Stimulated activated CD4-positive, alpha-beta T cell treated with anti-CD3 and anti-CD28 coated beads, Interleukin-1b, Interleukin-23, amount 100 ng/mL, for 4 hours (primary cell): ENCODE measurements around the gene SEC63.
"Not testable (repeated sequence)": the region's sequence is repeated elsewhere in the genome, so short reads cannot be mapped to it uniquely, and the experiment has no call there.

Experiments used
- DNase-seq, 2 donors: peaks; one replicate each; pipeline ENCODE4 v3.0.0-alpha.2; 2020; ENCODE audit warnings: low read depth in 2 of 2

Gene SEC63

GRCh38 chr6:107931894-107932293 lies 26.1 kb downstream of the SEC63 start:
- no peak for DNase-seq

GRCh38 chr6:107928984-107929383 lies 29.0 kb downstream of the SEC63 start:
- no peak for DNase-seq

- DNase-seq = not testable (repeated sequence)
Observed at GRCh38 chr6:107926697-107927544, 31.1 kb downstream of the SEC63 start.

GRCh38 chr6:107917451-107918375 lies 40.3 kb downstream of the SEC63 start:
- no peak for DNase-seq

GRCh38 chr6:107916961-107917360 lies 41.0 kb downstream of the SEC63 start:
- DNase-seq = not testable (repeated sequence)

GRCh38 chr6:107911692-107912091 lies 46.3 kb downstream of the SEC63 start:
- no peak for DNase-seq

GRCh38 chr6:107894809-107895396 lies 63.1 kb downstream of the SEC63 start:
- DNase-seq = no peak

- not testable (repeated sequence) for DNase-seq
Observed at GRCh38 chr6:107890431-107890830, 67.6 kb downstream of the SEC63 start.

GRCh38 chr6:107885950-107886349 lies 72.1 kb downstream of the SEC63 start:
- not testable (repeated sequence) for DNase-seq

GRCh38 chr6:107879941-107880340 lies 78.1 kb downstream of the SEC63 start:
- no peak for DNase-seq

GRCh38 chr6:107877968-107878367 lies 80.0 kb downstream of the SEC63 start:
- DNase-seq = no peak

GRCh38 chr6:107871976-107872375 lies 86.0 kb downstream of the SEC63 start:
- no peak for DNase-seq

GRCh38 chr6:107871512-107871911 lies 86.5 kb downstream of the SEC63 start:
- not testable (repeated sequence) for DNase-seq

- no peak for DNase-seq
Observed at GRCh38 chr6:107871016-107871415, 87.0 kb downstream of the SEC63 start.

- DNase-seq = no peak
Observed at GRCh38 chr6:107870381-107870780, 87.6 kb downstream of the SEC63 start.

GRCh38 chr6:107869871-107870270 lies 88.1 kb downstream of the SEC63 start:
- DNase-seq = no peak

- DNase-seq = no peak
Observed at GRCh38 chr6:107868867-107869611, 89.0 kb downstream of the SEC63 start.

GRCh38 chr6:107867302-107867615 lies 90.7 kb downstream of the SEC63 start:
- no peak for DNase-seq

GRCh38 chr6:107866606-107867301 lies 91.3 kb downstream of the SEC63 start:
- no peak for DNase-seq

GRCh38 chr6:107864226-107865127 lies 93.5 kb downstream of the SEC63 start:
- DNase-seq = no peak
